IMR-90 (cell line): Measurements from ENCODE around the gene PNPLA2. TPM values are rescaled to one million over a fixed set of nuclear protein-coding genes. Genes with fewer than 3 reads are reported as not detected.

Experiments
- ATAC-seq: fragments of 200-7000 bp; cut with Tn5 transposase; 2 replicates; pipeline ENCODE4 v1.9.1; 2020; ENCODE audit warnings: low read depth, mild to moderate bottlenecking, moderate library complexity
- BruUV-seq: library from RNA; stranded (reverse); fragments of 400-500 nt; replicated peaks from 2 replicates; lab custom pipeline; 2021; lab: Mats Ljungman, UMichigan
- CTCF ChIA-PET: fragments of 300-600 bp; formaldehyde crosslinking; extraction: SDS; loops from one replicate; lab custom pipeline; 2021; ENCODE audit warnings: antibody characterized with exemption; lab: Yijun Ruan, JAX
- POLR2A ChIA-PET: fragments of 300-600 bp; sonication (Branson Sonifier 250); formaldehyde crosslinking; loops from one replicate; lab custom pipeline; 2022; ENCODE audit warnings: antibody characterized with exemption; ENCODE audit not compliant: unreplicated experiment; lab: Charles Lee
- DNase-seq: peaks from one replicate; pipeline ENCODE4 v3.0.0; 2013
- H2AFZ ChIP-seq: replicated peaks from 2 replicates; pipeline ENCODE3; 2013; ENCODE audit warnings: low read length, mild to moderate bottlenecking; ENCODE audit not compliant: poor library complexity
- H2AK5ac ChIP-seq: 2 replicates; pipeline ENCODE4 v1.6.1; 2013; ENCODE audit warnings: low read depth, low read length, inconsistent platforms
- H2AK9ac ChIP-seq: replicated peaks from 2 replicates; pipeline ENCODE3; 2013; ENCODE audit warnings: mild to moderate bottlenecking, low read depth, low read length, moderate library complexity; ENCODE audit not compliant: poor library complexity
- H2BK120ac ChIP-seq: 2 replicates; pipeline ENCODE4 v1.6.1; 2013; ENCODE audit warnings: low read depth, low read length, inconsistent platforms
- H2BK15ac ChIP-seq: 3 replicates; pipeline ENCODE4 v1.6.1; 2013; ENCODE audit warnings: low read depth, low read length, inconsistent platforms
- H2BK20ac ChIP-seq: 2 replicates; pipeline ENCODE4 v1.6.1; 2013; ENCODE audit warnings: low read depth, mild to moderate bottlenecking, inconsistent platforms, low read length, moderate library complexity
- H2BK5ac ChIP-seq: 2 replicates; pipeline ENCODE4 v1.6.1; 2013; ENCODE audit warnings: mild to moderate bottlenecking, low read depth, low read length, inconsistent platforms; ENCODE audit not compliant: poor library complexity, severe bottlenecking
- H3K14ac ChIP-seq: replicated peaks from 2 replicates; pipeline ENCODE4 v1.6.1; 2013; ENCODE audit warnings: low read depth, low read length, inconsistent platforms
- H3K18ac ChIP-seq: 2 replicates; pipeline ENCODE4 v1.6.1; 2013; ENCODE audit warnings: low read depth, low read length, control low read depth
- H3K23ac ChIP-seq: 2 replicates; pipeline ENCODE4 v1.6.1; 2013; ENCODE audit warnings: low read depth, low read length, inconsistent platforms
- H3K27ac ChIP-seq: 2 replicates; pipeline ENCODE4 v1.5.1; 2013; ENCODE audit warnings: mild to moderate bottlenecking, control low read depth, low read length; ENCODE audit not compliant: insufficient read depth
- H3K27me3 ChIP-seq: 2 replicates; pipeline ENCODE4 v1.6.1; 2013; ENCODE audit warnings: low read length; ENCODE audit not compliant: control insufficient read depth, insufficient read depth
- H3K36me3 ChIP-seq: 2 replicates; pipeline ENCODE4 v1.6.1; 2013; ENCODE audit warnings: low read length, mixed read lengths; ENCODE audit not compliant: control insufficient read depth, insufficient read depth
- H3K4ac ChIP-seq: 2 replicates; pipeline ENCODE4 v1.6.1; 2013; ENCODE audit warnings: low read depth, low read length, inconsistent platforms
- H3K4me1 ChIP-seq: 2 replicates; pipeline ENCODE4 v1.6.1; 2013; ENCODE audit warnings: low read length, mixed read lengths; ENCODE audit not compliant: control insufficient read depth, insufficient read depth
- H3K4me2 ChIP-seq: 2 replicates; pipeline ENCODE4 v1.6.1; 2013; ENCODE audit warnings: low read depth, mild to moderate bottlenecking, control low read depth, low read length, moderate library complexity
- H3K4me3 ChIP-seq: 2 replicates; pipeline ENCODE4 v1.5.1; 2013; ENCODE audit warnings: low read depth, mild to moderate bottlenecking, control low read depth, low read length, moderate library complexity; ENCODE audit not compliant: insufficient read depth
- H3K56ac ChIP-seq: 2 replicates; pipeline ENCODE4 v1.6.1; 2013; ENCODE audit warnings: low read length, inconsistent platforms; ENCODE audit not compliant: insufficient read depth; ENCODE audit errors: extremely low read depth
- H3K79me1 ChIP-seq, 2 experiments: 2 replicates each; pipeline ENCODE4 v1.6.1; 2013; ENCODE audit warnings: low read length in 2 of 2, inconsistent platforms in 1 of 2, low read depth in 1 of 2
- H3K9ac ChIP-seq: 2 replicates; pipeline ENCODE4 v1.6.1; 2013; ENCODE audit warnings: low read depth, low read length, control low read depth
- H3K9me1 ChIP-seq: 2 replicates; pipeline ENCODE4 v1.6.1; 2013; ENCODE audit warnings: low read length, inconsistent platforms; ENCODE audit not compliant: insufficient read depth
- H3K9me3 ChIP-seq: 2 replicates; pipeline ENCODE4 v1.6.1; 2013; ENCODE audit warnings: low read length; ENCODE audit not compliant: control insufficient read depth, insufficient read depth
- H4K20me1 ChIP-seq: 2 replicates; pipeline ENCODE4 v1.6.1; 2013; ENCODE audit warnings: low read length, inconsistent platforms; ENCODE audit not compliant: insufficient read depth
- H4K5ac ChIP-seq: 2 replicates; pipeline ENCODE4 v1.6.1; 2013; ENCODE audit warnings: mild to moderate bottlenecking, low read depth, low read length, control low read depth
- H4K8ac ChIP-seq, 2 experiments: 2 replicates each; pipeline ENCODE4 v1.6.1; 2013; ENCODE audit warnings: low read depth in 2 of 2, low read length in 2 of 2, control low read depth in 1 of 2, inconsistent platforms in 1 of 2
- H4K91ac ChIP-seq: 2 replicates; pipeline ENCODE4 v1.6.1; 2013; ENCODE audit warnings: low read depth, low read length, inconsistent platforms; ENCODE audit not compliant: insufficient read depth
- CHD1 ChIP-seq: IDR thresholded peaks from 2 replicates; pipeline ENCODE4 v1.6.1; 2012; ENCODE audit warnings: low read depth, low read length, improper control_type of control experiment
- ELK1 ChIP-seq: fragments of 150-350 bp; IDR thresholded peaks from 2 replicates; pipeline ENCODE4 v1.6.1; 2016; ENCODE audit warnings: low read depth, mild to moderate bottlenecking, low read length, moderate library complexity, borderline replicate concordance
- FOS ChIP-seq: fragments of 150-350 bp; IDR thresholded peaks from 2 replicates; pipeline ENCODE4 v1.6.1; 2016; ENCODE audit warnings: low read depth, low read length
- MAFK ChIP-seq: IDR thresholded peaks from 2 replicates; pipeline ENCODE4 v1.6.1; 2012; ENCODE audit warnings: low read depth, low read length, improper control_type of control experiment
- RFX5 ChIP-seq: IDR thresholded peaks from 2 replicates; pipeline ENCODE4 v1.8.0; 2012; ENCODE audit warnings: low read depth, mild to moderate bottlenecking, low read length, moderate library complexity
- SMC3 ChIP-seq: fragments of 150-350 bp; IDR thresholded peaks from 2 replicates; pipeline ENCODE4 v1.6.1; 2016; ENCODE audit warnings: low read depth, mild to moderate bottlenecking, antibody characterized with exemption, low read length, moderate library complexity
- USF2 ChIP-seq: fragments of 150-350 bp; IDR thresholded peaks from 2 replicates; pipeline ENCODE4 v1.6.1; 2017; ENCODE audit warnings: mild to moderate bottlenecking, antibody characterized with exemption, low read length, low read depth
- WGBS, 2 experiments: methylation state at CpG; one replicate each; pipeline versions ENCODE4 v1.1.5 to v1.1.7; 2013; ENCODE audit warnings: missing lambda C conversion rate in 2 of 2; ENCODE audit not compliant: insufficient read length in 1 of 2; ENCODE audit errors: extremely low coverage in 2 of 2; 5-methylcytosine and 5-hydroxymethylcytosine counted together
- dilution Hi-C: fragments of 300-500 bp; cut with HindIII; formaldehyde crosslinking; loops from one replicate; pipeline ENCODE4 v1.14.3; 2018; ENCODE audit warnings: low sequenced_read_pairs; ENCODE audit not compliant: unreplicated experiment
- in situ Hi-C: fragments of 300-500 bp; cut with MboI; formaldehyde crosslinking; loops from 3 replicates; pipeline ENCODE4 v1.14.3; 2019; ENCODE audit warnings: low sequenced_read_pairs, inconsistent platforms, mixed read lengths
- intact Hi-C: fragments of 100-400 bp; cut with micrococcal nuclease; formaldehyde crosslinking; loops from 2 replicates; pipeline ENCODE4 v1.10.0; 2022
- polyA plus RNA-seq, 3 experiments: library from polyadenylated mRNA; depleted of rRNA; stranded (reverse); fragments of >200 nt; gene quantifications; 2 replicates each; pipeline ENCODE4 v1.2.3, GENCODE V29; 2012; ENCODE audit warnings: low replicate concordance in 1 of 3
- total RNA-seq: library from RNA; depleted of rRNA; stranded (reverse); fragments of >200 nt; gene quantifications from 2 replicates; pipeline ENCODE4 v1.2.3, GENCODE V29; 2012

The PNPLA2 gene
- total and polyA plus RNA-seq, 2 of the 4 experiments (the other 2 are of a cell fraction): 7.0 to 94.3 TPM

DNA sequence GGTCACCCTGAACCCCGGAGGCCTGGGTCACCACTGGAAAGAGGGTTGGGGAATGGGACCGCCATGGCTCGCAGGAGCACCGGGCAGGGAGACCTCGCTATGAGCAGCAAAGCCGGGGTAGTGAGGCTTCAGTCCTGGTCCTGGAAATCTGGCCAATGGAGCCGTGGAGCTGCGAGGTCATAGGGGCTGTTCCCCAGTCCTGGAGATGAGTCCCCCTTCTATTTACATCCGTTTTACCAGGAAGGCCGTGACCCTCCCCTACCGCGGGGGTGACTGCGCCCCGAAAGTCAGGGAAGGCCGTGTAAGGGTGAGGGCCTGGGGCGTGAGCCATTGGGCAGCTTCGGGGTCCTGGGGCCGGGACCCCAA is 14.1 kb upstream of the PNPLA2 start:
- H2AFZ ChIP-seq: peak overlapping the region; percentile 79
- H3K4me3 ChIP-seq: peak overlapping the region; percentile 49
- 42% methylated on average over 5 of the region's 18 CpGs; no CpG with 5 or more reads in 1 of the 2 experiments for WGBS, 2 experiments
- H4K5ac ChIP-seq: peak overlapping the region; percentile 70
- H4K20me1 ChIP-seq: no peaks in the 10 kb centered on the region
- H3K9me3 ChIP-seq: no peaks in the 10 kb centered on the region
- no peaks in the 10 kb centered on the region for H3K27me3 ChIP-seq
- no peak overlapping the region for H2BK15ac ChIP-seq
- TF ChIP-seq CHD1 (no peak), SMC3 (no peak), ELK1 (no peak), RFX5 (no peak), MAFK (no peak), USF2 (no peak), FOS (no peak)
- peak overlapping the region; percentile 28 for H3K18ac ChIP-seq
- H3K79me1 ChIP-seq: peaks cover 9 to 41% of the 10 kb centered on the region in 2 experiments; a peak in 3 of 4 replicates
- peak overlapping the region; percentile 40 for H2BK120ac ChIP-seq
- ChIA-PET POLR2A (interaction anchor here (1.6 kb wide), 1 partner anchor 15 kb away, joined by 4 read pairs; the partner anchor contains the start of gene PNPLA2), CTCF (no interaction called here)
- BruUV-seq: no TSS peak
- peak overlapping the region; percentile 66 for H3K27ac ChIP-seq
- peak overlapping the region; percentile 44; the same call in 1 of the 2 replicates for H4K91ac ChIP-seq
- peak overlapping the region; percentile 99 for H3K4me2 ChIP-seq
- peak overlapping the region; percentile 95 for H3K23ac ChIP-seq
- in situ Hi-C loops: no loop called here
- peaks cover 21% of the 10 kb centered on the region for H3K36me3 ChIP-seq
- 0 out of 2 replicates have a peak overlapping the region, but pooled peaks have one; percentile 7 for H2BK20ac ChIP-seq
- H3K14ac ChIP-seq: peak overlapping the region; percentile 81
- dilution Hi-C loops: no loop called here
- H4K8ac ChIP-seq: peak overlapping the region in 1 of 2 experiments; percentile 87; a peak in 2 of 4 replicates
- peak overlapping the region; percentile 87 for H3K4ac ChIP-seq
- ATAC-seq (no peak; the same call in 1 of the 2 replicates), DNase-seq (no peak)
- H2BK5ac ChIP-seq: peak overlapping the region; percentile 57
- H3K4me1 ChIP-seq: peaks cover 20% of the 10 kb centered on the region
- peak overlapping the region; percentile 90 for H2AK9ac ChIP-seq
- H3K9me1 ChIP-seq: no peaks in the 10 kb centered on the region
- peak overlapping the region; percentile 73 for H3K9ac ChIP-seq
- intact Hi-C loops: no loop called here
- H3K56ac ChIP-seq: peak overlapping the region; percentile 13; the same call in 1 of the 2 replicates
- H2AK5ac ChIP-seq: peak overlapping the region; percentile 94
